Endothelial cell of umbilical vein (primary cell): ENCODE results near the gene TDRD7. TPM values are rescaled to one million over a fixed set of nuclear protein-coding genes. Genes with fewer than 3 reads are reported as not detected.

ENCODE experiments used
- BruUV-seq: library from RNA; stranded (reverse); fragments of 400-500 nt; replicated peaks from 2 replicates; lab custom pipeline; 2021; lab: Mats Ljungman, UMichigan
- CTCF ChIA-PET: fragments of 300-600, 350-600 bp; sonication (Branson Sonifier 250); formaldehyde crosslinking; loops from one replicate; lab custom pipeline; 2021; ENCODE audit warnings: antibody characterized with exemption, inconsistent platforms; lab: Charles Lee
- POLR2A ChIA-PET: fragments of 300-600, 350-600 bp; sonication (Branson Sonifier 250); formaldehyde crosslinking; loops from one replicate; lab custom pipeline; 2021; ENCODE audit warnings: antibody characterized with exemption, inconsistent platforms; lab: Charles Lee
- DNase-seq: peaks from one replicate; pipeline ENCODE4 v3.0.0-alpha.2; 2011; ENCODE audit warnings: low read depth, low spot score
- FAIRE-seq: peaks from 2 replicates; lab custom pipeline; 2011; peaks lifted over from hg19 to GRCh38; lab: Jason Lieb, UNC
- H2AFZ ChIP-seq: 2 replicates; pipeline ENCODE4 v1.6.0; 2012; ENCODE audit warnings: low read depth, low read length, control low read depth, inconsistent platforms
- H3K27ac ChIP-seq: 2 replicates; pipeline ENCODE4 v1.5.1; 2011; ENCODE audit warnings: low read depth, mild to moderate bottlenecking, control low read depth, low read length, moderate library complexity; ENCODE audit not compliant: insufficient read depth
- H3K27me3 ChIP-seq, 2 experiments: 2 replicates each; pipeline versions ENCODE4 v1.6.0 to v1.6.1; 2011; ENCODE audit warnings: low read length in 2 of 2, mixed read lengths in 1 of 2; ENCODE audit not compliant: control insufficient read depth in 2 of 2, insufficient read depth in 2 of 2
- H3K36me3 ChIP-seq, 2 experiments: 2 replicates in 1 of 2; 3 replicates in 1 of 2; pipeline ENCODE4 v1.5.1; 2011; ENCODE audit warnings: low read length in 2 of 2, mild to moderate bottlenecking in 1 of 2, moderate library complexity in 1 of 2; ENCODE audit not compliant: control insufficient read depth in 2 of 2, insufficient read depth in 2 of 2; ENCODE audit errors: extremely low read depth in 1 of 2
- H3K4me1 ChIP-seq: 3 replicates; pipeline ENCODE4 v1.5.1; 2011; ENCODE audit warnings: mild to moderate bottlenecking, low read length; ENCODE audit not compliant: control insufficient read depth, insufficient read depth; ENCODE audit errors: extremely low read depth
- H3K4me2 ChIP-seq: 2 replicates; pipeline ENCODE4 v1.6.1; 2011; ENCODE audit warnings: low read length, control low read depth, mixed read lengths; ENCODE audit not compliant: insufficient read depth
- H3K4me3 ChIP-seq, 3 experiments: fragments of 200-600 bp in 1 of 3; sonication (generic), shearing (Covaris generic) in 1 of 3; replicated peaks in 1 of 3; 2 replicates each; pipeline ENCODE4 v1.5.1; 2011 to 2016; ENCODE audit warnings: control low read depth in 3 of 3, low read length in 3 of 3, mild to moderate bottlenecking in 2 of 3, inconsistent platforms in 1 of 3, low read depth in 1 of 3, moderate library complexity in 1 of 3; ENCODE audit not compliant: insufficient read depth in 1 of 3
- H3K79me2 ChIP-seq: 2 replicates; pipeline ENCODE4 v1.6.0; 2012; ENCODE audit warnings: low read length, inconsistent platforms; ENCODE audit not compliant: control insufficient read depth, insufficient read depth
- H3K9ac ChIP-seq: replicated peaks from 2 replicates; pipeline ENCODE3; 2011; ENCODE audit warnings: low read length, control low read depth; ENCODE audit not compliant: insufficient read depth; ENCODE audit errors: extremely low read depth
- H3K9me1 ChIP-seq: replicated peaks from 3 replicates; pipeline ENCODE4 v1.6.0; 2011; ENCODE audit warnings: mild to moderate bottlenecking, low read length; ENCODE audit not compliant: control insufficient read depth, insufficient read depth; ENCODE audit errors: extremely low read depth
- H3K9me3 ChIP-seq: replicated peaks from 2 replicates; pipeline ENCODE4 v1.5.1; 2012; ENCODE audit warnings: low read length, inconsistent platforms; ENCODE audit not compliant: control insufficient read depth, insufficient read depth
- H4K20me1 ChIP-seq: replicated peaks from 2 replicates; pipeline ENCODE3; 2011; ENCODE audit warnings: mild to moderate bottlenecking, low read length; ENCODE audit not compliant: control insufficient read depth, insufficient read depth; ENCODE audit errors: extremely low read depth
- CTCF ChIP-seq, 2 donors: IDR thresholded peaks; 1 replicate in 1 of 2; 2 replicates in 1 of 2; pipeline ENCODE4 v1.5.1; 2011; ENCODE audit warnings: low read length in 2 of 2, mild to moderate bottlenecking in 2 of 2, moderate library complexity in 2 of 2, control low read depth in 1 of 2, inconsistent platforms in 1 of 2, low read depth in 1 of 2; ENCODE audit not compliant: insufficient read depth in 1 of 2; ENCODE audit errors: extremely low read depth in 1 of 2
- EZH2 ChIP-seq: IDR thresholded peaks from 2 replicates; pipeline ENCODE4 v1.6.1; 2012; ENCODE audit warnings: borderline replicate concordance, low read depth, mild to moderate bottlenecking, moderate library complexity, low read length, inconsistent platforms; ENCODE audit not compliant: severe bottlenecking
- FOS ChIP-seq: IDR thresholded peaks from 2 replicates; pipeline ENCODE4 v1.6.1; 2011; ENCODE audit warnings: mild to moderate bottlenecking, low read length, moderate library complexity, borderline replicate concordance; ENCODE audit not compliant: insufficient read depth
- GATA2 ChIP-seq: IDR thresholded peaks from 2 replicates; pipeline ENCODE4 v1.7.0; 2011; ENCODE audit warnings: low read depth, mild to moderate bottlenecking, moderate library complexity, mixed read lengths, low read length; ENCODE audit not compliant: insufficient read length, insufficient read depth
- JUN ChIP-seq: IDR thresholded peaks from 2 replicates; pipeline ENCODE4 v1.6.1; 2011; ENCODE audit warnings: borderline replicate concordance, low read depth; ENCODE audit not compliant: insufficient read length, insufficient read depth
- MYC ChIP-seq: IDR thresholded peaks from one replicate; pipeline ENCODE4 v1.6.1; 2011; ENCODE audit warnings: mild to moderate bottlenecking, low read depth, low read length
- POLR2A ChIP-seq: IDR thresholded peaks from 2 replicates; pipeline ENCODE4 v1.6.1; 2012; ENCODE audit warnings: low read depth, mild to moderate bottlenecking, control low read depth, low read length
- POLR2AphosphoS5 ChIP-seq: IDR thresholded peaks from 2 replicates; pipeline ENCODE4 v1.6.1; 2012; ENCODE audit warnings: low read depth, mild to moderate bottlenecking, control low read depth, low read length, moderate library complexity; ENCODE audit not compliant: insufficient read depth
- dilution Hi-C: fragments of 300-500 bp; cut with MboI; formaldehyde crosslinking; loops from one replicate; pipeline ENCODE4 v1.15.0; 2019; ENCODE audit warnings: low sequenced_read_pairs; ENCODE audit not compliant: extremely low pct_ligation_motif_present
- intact Hi-C: fragments of 100-400 bp; cut with micrococcal nuclease; formaldehyde crosslinking; loops from one replicate; pipeline ENCODE4 v1.10.0; 2022
- polyA plus RNA-seq, 4 experiments: library from polyadenylated mRNA; depleted of rRNA in 3 of 4; stranded (reverse) in 3 of 4; unstranded in 1 of 4; fragments of >200 nt; gene quantifications; 2 replicates each; pipeline versions ENCODE4 v1.2.1 to v1.2.3, GENCODE V29; 2011 to 2012; ENCODE audit warnings: missing spikeins in 1 of 4
- total RNA-seq: library from RNA; stranded (reverse); gene quantifications from 2 replicates; pipeline ENCODE4 v1.2.3, GENCODE V29; 2021
- TF ChIP-seq, protein P1 (sequence below): IDR thresholded peaks from 2 replicates; pipeline ENCODE4 v1.6.1; 2011; ENCODE audit not compliant: insufficient read depth, insufficient read length

TDRD7 gene
- total and polyA plus RNA-seq, 2 donors (not counting 3 experiments of a cell fraction or from before 2014, with no cell fraction given) = 4.9 to 11.5 TPM

- CTCF ChIA-PET = interaction anchor here (1.3 to 1.4 kb wide), 3 partner anchors 34 to 185 kb away, joined by 3 to 6 read pairs (median 3); no protein-coding TSS in a partner anchor
- TF ChIP-seq JUN = no peak
- no peak for TF ChIP-seq POLR2AphosphoS5
- TF ChIP-seq POLR2A = no peak
- no peak for TF ChIP-seq GATA2
- TF ChIP-seq, protein P1, sequence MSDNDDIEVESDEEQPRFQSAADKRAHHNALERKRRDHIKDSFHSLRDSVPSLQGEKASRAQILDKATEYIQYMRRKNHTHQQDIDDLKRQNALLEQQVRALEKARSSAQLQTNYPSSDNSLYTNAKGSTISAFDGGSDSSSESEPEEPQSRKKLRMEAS = no peak
- no peak for TF ChIP-seq FOS
- no peak for TF ChIP-seq MYC
- TF ChIP-seq CTCF (IDR thresholded peaks at IDR 0.05; ENCODE audit: extremely low read depth in 1 of 2, insufficient read depth in 1 of 2, low read depth in 1 of 2, low read length in 2 of 2) = no peak
- no peak for TF ChIP-seq EZH2
- no TSS peak for BruUV-seq
Measured at GRCh38 chr9:97431044-97431441, 19.1 kb downstream of the TDRD7 start.

More at GRCh38 chr9:97431044-97431441, 19.1 kb downstream of the TDRD7 start:
- Histone ChIP-seq H3K9me3 (no peaks in the 10 kb centered on the region), H3K27me3 (no peaks in the 10 kb centered on the region), H3K4me3 (no peak overlapping the region), H3K4me2 (no peak overlapping the region), H3K27ac (no peak overlapping the region), H3K9ac (no peak overlapping the region), H3K79me2 (no peaks in the 10 kb centered on the region), H4K20me1 (no peaks in the 10 kb centered on the region), H3K9me1 (no peaks in the 10 kb centered on the region), H3K4me1 (no peaks in the 10 kb centered on the region), H3K36me3 (peaks cover 0 to 4% of the 10 kb centered on the region in 2 experiments), H2AFZ (no peak overlapping the region)
- dilution Hi-C loops = no loop called here
- POLR2A ChIA-PET = no interaction called here
- no peak for DNase-seq
- FAIRE-seq = no peak
- intact Hi-C loops = no loop called here
